DOHH2 (cell line): ENCODE measurements around the gene SLC52A3.

Experiments
- H3F3A ChIP-seq: fragments of 200-600 bp; sonication (generic), shearing (Covaris generic); 2 replicates; pipeline ENCODE4 v1.6.0; 2016; ENCODE audit warnings: antibody characterized with exemption, mild to moderate bottlenecking; ENCODE audit not compliant: control insufficient read depth, insufficient read depth
- H3K27ac ChIP-seq: fragments of 200-600 bp; sonication (generic); 2 replicates; pipeline ENCODE4 v1.5.1; 2014; ENCODE audit warnings: low read depth, mild to moderate bottlenecking, low read length, moderate library complexity
- H3K27me3 ChIP-seq: fragments of 200-600 bp; sonication (generic); 2 replicates; pipeline ENCODE4 v1.6.1; 2014; ENCODE audit warnings: mild to moderate bottlenecking, low read length, mixed read lengths; ENCODE audit not compliant: control insufficient read depth
- H3K36me3 ChIP-seq: fragments of 200-600 bp; sonication (generic); 2 replicates; pipeline ENCODE4 v1.6.1; 2014; ENCODE audit warnings: mild to moderate bottlenecking, low read length, moderate library complexity, mixed read lengths; ENCODE audit not compliant: control insufficient read depth
- H3K4me1 ChIP-seq: fragments of 200-600 bp; sonication (generic); 2 replicates; pipeline ENCODE4 v1.6.1; 2014; ENCODE audit warnings: mild to moderate bottlenecking, low read length, mixed read lengths; ENCODE audit not compliant: control insufficient read depth
- H3K4me2 ChIP-seq: fragments of 200-600 bp; sonication (generic); 2 replicates; pipeline ENCODE4 v1.6.0; 2014; ENCODE audit warnings: mild to moderate bottlenecking, low read length, moderate library complexity
- H3K4me3 ChIP-seq: fragments of 200-600 bp; sonication (generic); 2 replicates; pipeline ENCODE4 v1.5.1; 2014; ENCODE audit warnings: mild to moderate bottlenecking, low read length, mixed read lengths
- H3K79me2 ChIP-seq: fragments of 200-600 bp; sonication (generic); 2 replicates; pipeline ENCODE4 v1.6.1; 2014; ENCODE audit warnings: mild to moderate bottlenecking, low read length, mixed read lengths; ENCODE audit not compliant: control insufficient read depth
- H3K9me2 ChIP-seq: fragments of 200-600 bp; sonication (generic); replicated peaks from 2 replicates; pipeline ENCODE4 v1.6.1; 2014; ENCODE audit warnings: mild to moderate bottlenecking, low read length, mixed read lengths; ENCODE audit not compliant: control insufficient read depth
- H3K9me3 ChIP-seq: fragments of 200-600 bp; sonication (generic); 2 replicates; pipeline ENCODE4 v1.6.1; 2014; ENCODE audit warnings: antibody characterized with exemption, low read length, mixed read lengths; ENCODE audit not compliant: control insufficient read depth, insufficient read depth
- H4K20me1 ChIP-seq: fragments of 200-600 bp; sonication (generic); 2 replicates; pipeline ENCODE4 v1.6.0; 2014; ENCODE audit warnings: low read depth, mild to moderate bottlenecking, antibody characterized with exemption, low read length, moderate library complexity; ENCODE audit not compliant: control insufficient read depth, insufficient read depth
- EZH2phosphoT487 ChIP-seq: fragments of 200-600 bp; sonication (generic); IDR thresholded peaks from 2 replicates; pipeline ENCODE4 v1.6.1; 2017; ENCODE audit warnings: borderline replicate concordance, mild to moderate bottlenecking, antibody characterized with exemption, low read length, moderate library complexity, mixed read lengths
- TF ChIP-seq, protein P1 (sequence below): fragments of 200-600 bp; sonication (generic); IDR thresholded peaks from one replicate; pipeline ENCODE4 v1.5.1; 2014; ENCODE audit warnings: antibody characterized with exemption, mild to moderate bottlenecking, low read depth, low read length; ENCODE audit not compliant: poor library complexity, severe bottlenecking

Gene SLC52A3

GRCh38 chr20:755941-756340 is 12.4 kb downstream of the SLC52A3 start:
- Histone ChIP-seq H3K27me3 (peaks cover 3% of the 10 kb centered on the region; the same call in 1 of the 2 replicates), H3K27ac (no peak overlapping the region), H3K4me2 (no peak overlapping the region), H4K20me1 (no peaks in the 10 kb centered on the region), H3K79me2 (no peaks in the 10 kb centered on the region), H3K36me3 (no peaks in the 10 kb centered on the region), H3K4me3 (no peak overlapping the region), H3K9me2 (no peaks in the 10 kb centered on the region), H3K9me3 (no peaks in the 10 kb centered on the region), H3F3A (no peaks in the 10 kb centered on the region), H3K4me1 (no peaks in the 10 kb centered on the region)
- TF ChIP-seq EZH2phosphoT487, result no peak
- TF ChIP-seq, protein P1, sequence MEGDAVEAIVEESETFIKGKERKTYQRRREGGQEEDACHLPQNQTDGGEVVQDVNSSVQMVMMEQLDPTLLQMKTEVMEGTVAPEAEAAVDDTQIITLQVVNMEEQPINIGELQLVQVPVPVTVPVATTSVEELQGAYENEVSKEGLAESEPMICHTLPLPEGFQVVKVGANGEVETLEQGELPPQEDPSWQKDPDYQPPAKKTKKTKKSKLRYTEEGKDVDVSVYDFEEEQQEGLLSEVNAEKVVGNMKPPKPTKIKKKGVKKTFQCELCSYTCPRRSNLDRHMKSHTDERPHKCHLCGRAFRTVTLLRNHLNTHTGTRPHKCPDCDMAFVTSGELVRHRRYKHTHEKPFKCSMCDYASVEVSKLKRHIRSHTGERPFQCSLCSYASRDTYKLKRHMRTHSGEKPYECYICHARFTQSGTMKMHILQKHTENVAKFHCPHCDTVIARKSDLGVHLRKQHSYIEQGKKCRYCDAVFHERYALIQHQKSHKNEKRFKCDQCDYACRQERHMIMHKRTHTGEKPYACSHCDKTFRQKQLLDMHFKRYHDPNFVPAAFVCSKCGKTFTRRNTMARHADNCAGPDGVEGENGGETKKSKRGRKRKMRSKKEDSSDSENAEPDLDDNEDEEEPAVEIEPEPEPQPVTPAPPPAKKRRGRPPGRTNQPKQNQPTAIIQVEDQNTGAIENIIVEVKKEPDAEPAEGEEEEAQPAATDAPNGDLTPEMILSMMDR, result no peak

GRCh38 chr20:754904-755303 is 13.4 kb downstream of the SLC52A3 start:
- TF ChIP-seq, protein P1, result no peak
- TF ChIP-seq EZH2phosphoT487, result no peak
- Histone ChIP-seq H3K36me3 (no peaks in the 10 kb centered on the region), H3K9me3 (no peaks in the 10 kb centered on the region), H3K27me3 (peaks cover 3% of the 10 kb centered on the region; the same call in 1 of the 2 replicates), H3F3A (no peaks in the 10 kb centered on the region), H3K4me1 (no peaks in the 10 kb centered on the region), H3K9me2 (no peaks in the 10 kb centered on the region), H3K4me3 (no peak overlapping the region), H3K79me2 (no peaks in the 10 kb centered on the region), H3K4me2 (no peak overlapping the region), H4K20me1 (no peaks in the 10 kb centered on the region), H3K27ac (no peak overlapping the region)

- TF ChIP-seq, protein P1, result no peak
- TF ChIP-seq EZH2phosphoT487, result no peak
- Histone ChIP-seq H4K20me1 (no peaks in the 10 kb centered on the region), H3K36me3 (no peaks in the 10 kb centered on the region), H3K27ac (no peak overlapping the region), H3K9me2 (no peaks in the 10 kb centered on the region), H3K27me3 (peaks cover 3% of the 10 kb centered on the region; the same call in 1 of the 2 replicates), H3F3A (no peaks in the 10 kb centered on the region), H3K9me3 (no peaks in the 10 kb centered on the region), H3K4me2 (no peak overlapping the region), H3K79me2 (no peaks in the 10 kb centered on the region), H3K4me3 (no peak overlapping the region), H3K4me1 (no peaks in the 10 kb centered on the region)
These were observed 14.2 kb downstream of the SLC52A3 start for GRCh38 chr20:753897-754635.
